ENCODE measurements around the gene DOP1A. TPM values are rescaled to one million over a fixed set of nuclear protein-coding genes. Genes with fewer than 3 reads are reported as not detected.

DOP1A gene
- total and polyA plus RNA-seq, 12 donors, result 2.5 to 26.8 (median 20.8) TPM

DNA sequence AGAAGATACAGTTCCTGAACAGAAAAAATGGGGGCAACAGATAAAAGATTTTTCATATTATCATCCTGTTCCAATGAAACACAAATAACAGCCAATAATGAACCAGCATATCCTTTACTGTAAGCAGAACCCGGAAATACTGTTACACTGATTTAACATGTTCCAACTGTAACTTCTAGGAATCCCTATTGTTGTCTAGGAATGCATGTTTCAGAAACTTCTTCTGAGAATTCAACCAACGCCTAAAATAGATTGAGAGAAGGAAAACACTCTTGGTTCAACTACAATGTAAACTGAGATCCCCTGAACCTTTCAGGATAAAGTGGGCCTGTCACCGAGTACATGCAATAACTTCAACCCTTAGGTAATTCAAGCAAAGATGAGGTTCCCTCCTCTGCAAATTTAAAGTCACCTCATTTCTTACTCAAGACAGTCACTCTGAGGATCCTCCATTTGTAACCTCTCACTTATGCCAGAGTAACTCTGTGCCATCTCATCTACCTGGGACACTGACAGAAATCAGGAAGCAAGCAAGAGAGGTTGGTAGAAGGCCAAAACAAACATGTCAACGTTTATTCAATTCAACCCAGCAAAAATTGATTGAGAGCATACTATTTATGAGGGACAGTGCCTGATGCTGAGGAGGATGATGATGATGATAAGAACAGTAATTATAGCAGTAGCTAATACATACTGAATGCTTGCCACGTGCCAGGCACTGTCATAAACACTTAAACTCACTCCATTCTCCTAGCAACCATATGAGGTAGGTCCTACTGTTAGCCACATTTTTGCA, 15.9 kb upstream of the DOP1A start:
- TF ChIP-seq, protein P1, sequence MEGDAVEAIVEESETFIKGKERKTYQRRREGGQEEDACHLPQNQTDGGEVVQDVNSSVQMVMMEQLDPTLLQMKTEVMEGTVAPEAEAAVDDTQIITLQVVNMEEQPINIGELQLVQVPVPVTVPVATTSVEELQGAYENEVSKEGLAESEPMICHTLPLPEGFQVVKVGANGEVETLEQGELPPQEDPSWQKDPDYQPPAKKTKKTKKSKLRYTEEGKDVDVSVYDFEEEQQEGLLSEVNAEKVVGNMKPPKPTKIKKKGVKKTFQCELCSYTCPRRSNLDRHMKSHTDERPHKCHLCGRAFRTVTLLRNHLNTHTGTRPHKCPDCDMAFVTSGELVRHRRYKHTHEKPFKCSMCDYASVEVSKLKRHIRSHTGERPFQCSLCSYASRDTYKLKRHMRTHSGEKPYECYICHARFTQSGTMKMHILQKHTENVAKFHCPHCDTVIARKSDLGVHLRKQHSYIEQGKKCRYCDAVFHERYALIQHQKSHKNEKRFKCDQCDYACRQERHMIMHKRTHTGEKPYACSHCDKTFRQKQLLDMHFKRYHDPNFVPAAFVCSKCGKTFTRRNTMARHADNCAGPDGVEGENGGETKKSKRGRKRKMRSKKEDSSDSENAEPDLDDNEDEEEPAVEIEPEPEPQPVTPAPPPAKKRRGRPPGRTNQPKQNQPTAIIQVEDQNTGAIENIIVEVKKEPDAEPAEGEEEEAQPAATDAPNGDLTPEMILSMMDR (IDR thresholded peaks at IDR 0.05), result no peak
- Histone ChIP-seq H3K4me1 (peaks cover 0 to 3% (median 0%) of the 10 kb centered on the region in 9 donors), H3K27me3 (no peaks in the 10 kb centered on the region), H3K9me3 (no peaks in the 10 kb centered on the region), H3K27ac (no peak overlapping the region), H3K4me3 (no peak overlapping the region), H3K36me3 (peaks cover 0 to 15% (median 0%) of the 10 kb centered on the region in 9 donors)
- intact Hi-C loops (cut with DNase I), result loop anchor here in 3 of 10 donors (5.0 to 10.0 kb wide), 3 partner anchors 677 to 779 kb away; partner anchors contain the start of gene TPBG (in 1 of the 3)
- 52 to 59% methylated on average over 5 of the region's 5 CpGs for WGBS, 2 donors
- no peak for ATAC-seq
- DNase-seq, result no peak

DNA sequence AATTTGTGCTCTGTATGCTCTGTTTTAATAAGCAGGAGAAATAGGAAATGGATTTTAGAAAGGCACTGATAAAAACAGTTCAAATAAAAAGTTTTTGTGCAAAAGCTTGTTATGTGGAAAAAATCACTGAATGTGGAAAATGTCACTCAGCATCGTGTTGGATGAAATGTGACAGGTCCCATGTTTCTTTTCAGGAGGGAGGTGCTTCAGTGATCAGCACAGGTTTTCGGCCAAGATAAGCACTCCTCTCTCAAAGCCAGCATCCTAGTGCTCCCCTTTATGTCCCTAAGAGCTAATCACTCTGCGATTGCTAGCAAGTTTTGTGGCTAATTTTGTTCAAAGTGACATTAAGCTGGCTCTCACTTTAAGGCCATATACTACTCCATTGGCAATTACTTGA, 13.8 kb upstream of the DOP1A start:
- intact Hi-C loops (cut with DNase I), result loop anchor here in 5 of 10 donors (2.0 to 10.0 kb wide), 6 partner anchors 679 to 801 kb away; partner anchors contain the start of gene TPBG (in 1 of the 5)
- TF ChIP-seq, protein P1 (IDR thresholded peaks at IDR 0.05), result no peak
- Histone ChIP-seq H3K27me3 (no peaks in the 10 kb centered on the region), H3K9me3 (no peaks in the 10 kb centered on the region), H3K27ac (no peak overlapping the region), H3K36me3 (peaks cover 0 to 24% (median 0%) of the 10 kb centered on the region in 9 donors), H3K4me3 (no peak overlapping the region), H3K4me1 (peaks cover 0 to 3% (median 0%) of the 10 kb centered on the region in 9 donors)
- DNase-seq, result no peak
- WGBS, 2 donors, result 76 to 79% methylated on average over 3 of the region's 3 CpGs
- ATAC-seq, result no peak

DNA sequence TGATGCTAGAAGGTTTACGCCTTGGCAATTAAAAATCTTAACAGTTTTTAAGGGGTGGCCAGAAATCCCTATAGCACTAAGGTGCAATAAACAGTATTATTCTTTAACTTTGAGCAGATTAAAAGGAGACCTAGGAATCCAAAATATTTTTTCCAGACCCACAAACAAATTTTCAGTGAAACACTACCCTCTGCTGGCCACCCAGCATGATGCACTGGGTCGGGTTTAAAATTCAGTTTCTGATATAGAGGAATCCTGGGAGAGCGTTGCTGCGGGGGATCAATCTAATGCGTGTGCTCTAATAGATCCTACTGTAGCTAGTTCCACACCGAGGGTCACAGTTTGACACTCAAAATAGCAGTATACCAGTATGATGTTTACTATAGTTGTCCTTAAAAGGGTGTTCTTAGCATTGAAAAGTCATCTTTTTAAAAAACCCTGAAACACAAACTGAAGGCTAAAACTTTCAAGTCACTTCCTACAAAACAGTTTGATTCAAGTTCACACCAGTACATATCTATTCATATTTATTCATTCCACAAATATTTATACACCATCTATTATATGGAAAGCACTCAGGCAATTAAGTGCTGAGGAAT, 12.0 kb upstream of the DOP1A start:
- whole genome bisulfite sequencing, 2 donors, result 20 to 22% methylated on average over 6 of the region's 6 CpGs
- Histone ChIP-seq H3K36me3 (peaks cover 0 to 24% (median 0%) of the 10 kb centered on the region in 9 donors), H3K27me3 (no peaks in the 10 kb centered on the region), H3K27ac (no peak overlapping the region), H3K4me1 (peaks cover 0 to 3% (median 0%) of the 10 kb centered on the region in 9 donors), H3K9me3 (no peaks in the 10 kb centered on the region), H3K4me3 (no peak overlapping the region)
- ATAC-seq (peak in 4 of 8 donors; percentile 41 to 63 (median 44)), DNase-seq (peak in 1 of 2 donors; percentile 41)
- intact Hi-C loops (cut with DNase I), result loop anchor here in 9 of 10 donors (1.0 to 10.0 kb wide), 8 partner anchors 681 to 803 kb away; partner anchors contain the start of gene TPBG (in 1 of the 9)
- TF ChIP-seq, protein P1 (IDR thresholded peaks at IDR 0.05), result peak; percentile 63 to 92 (median 89)

DNA sequence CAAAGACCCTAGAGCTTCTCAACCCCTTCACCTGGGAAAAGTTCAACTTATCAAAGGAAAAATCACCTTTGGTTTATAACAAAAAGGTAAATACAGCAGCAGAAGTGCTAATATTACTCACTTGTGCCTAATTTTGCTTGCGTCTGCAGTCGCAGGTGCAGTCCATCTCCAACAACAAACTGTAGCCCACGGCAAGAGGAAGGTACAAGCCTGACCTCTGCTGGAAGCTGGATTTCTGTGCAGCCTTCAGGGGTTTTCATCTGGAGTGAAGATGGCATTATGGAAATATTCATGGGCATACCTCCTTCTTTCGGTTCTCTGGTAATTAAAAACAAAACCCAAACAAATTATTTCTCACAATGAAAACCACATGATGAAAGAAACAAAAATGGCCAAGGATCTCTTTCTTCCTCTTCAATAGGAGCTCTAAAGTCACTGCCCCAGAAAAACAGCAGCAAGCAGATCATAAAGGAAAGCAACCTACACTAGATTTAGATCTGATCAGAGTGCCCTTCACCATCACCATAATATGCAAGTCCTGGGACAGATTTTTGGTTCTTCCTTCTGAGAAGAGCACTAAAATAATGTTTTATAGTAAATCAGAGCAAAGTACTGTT, 9.7 kb upstream of the DOP1A start:
- no peak overlapping the region for H3K4me3 ChIP-seq
- TF ChIP-seq, protein P1 (IDR thresholded peaks at IDR 0.05), result peak; percentile 22 to 72 (median 68)
- H3K36me3 ChIP-seq, result peaks cover 0 to 22% (median 0%) of the 10 kb centered on the region in 9 donors
- intact Hi-C loops (cut with DNase I), result loop anchor here in 9 of 10 donors (1.0 to 10.0 kb wide), 7 partner anchors 683 to 807 kb away; partner anchors contain the start of gene TPBG (in 1 of the 9)
- no peaks in the 10 kb centered on the region for H3K9me3 ChIP-seq
- peaks cover 0 to 3% (median 0%) of the 10 kb centered on the region in 9 donors for H3K4me1 ChIP-seq
- no peak overlapping the region for H3K27ac ChIP-seq
- 36 to 42% methylated on average over 4 of the region's 4 CpGs for WGBS, 2 donors
- H3K27me3 ChIP-seq, result no peaks in the 10 kb centered on the region
- DNase-seq (peak in 1 of 2 donors; percentile 21), ATAC-seq (peak in 5 of 8 donors; percentile 56 to 74 (median 67))
